ENCODE results near the gene CERCAM.

- TF ChIP-seq POLR2AphosphoS5 (IDR thresholded peaks at IDR 0.05): no peak
- no peak for TF ChIP-seq POLR2A (IDR thresholded peaks at IDR 0.05)
- no peak for TF ChIP-seq CTCF (IDR thresholded peaks at IDR 0.05)
These were observed 16.1 kb upstream of the CERCAM start for GRCh38 chr9:128404560-128404959.

All from breast epithelium (tissue), 3 donors.